RWPE1 (cell line): ENCODE results near the gene POLD2.

Source experiments
- CTCF ChIA-PET: fragments of 350-600 bp; sonication (Branson Sonifier 250); formaldehyde crosslinking; extraction: SDS; loops from one replicate; lab custom pipeline; 2021; lab: Yijun Ruan, JAX
- POLR2A ChIA-PET: fragments of 400-600 bp; formaldehyde crosslinking; extraction: SDS; loops from one replicate; lab custom pipeline; 2020; ENCODE audit warnings: antibody characterized with exemption; ENCODE audit not compliant: low non-redundant PET; lab: Yijun Ruan, JAX
- DNase-seq: peaks from one replicate; pipeline ENCODE4 v3.0.0; 2012; ENCODE audit warnings: low spot score
- H3K27ac ChIP-seq: fragments of 450-650 bp; 2 replicates; pipeline ENCODE4 v1.5.1; 2017
- TF ChIP-seq, protein P1 (sequence below): fragments of 450-650 bp; conservative IDR thresholded peaks from 2 replicates; pipeline ENCODE4 v1.5.1; 2017; ENCODE audit warnings: low read depth, mild to moderate bottlenecking

Gene POLD2

DNA sequence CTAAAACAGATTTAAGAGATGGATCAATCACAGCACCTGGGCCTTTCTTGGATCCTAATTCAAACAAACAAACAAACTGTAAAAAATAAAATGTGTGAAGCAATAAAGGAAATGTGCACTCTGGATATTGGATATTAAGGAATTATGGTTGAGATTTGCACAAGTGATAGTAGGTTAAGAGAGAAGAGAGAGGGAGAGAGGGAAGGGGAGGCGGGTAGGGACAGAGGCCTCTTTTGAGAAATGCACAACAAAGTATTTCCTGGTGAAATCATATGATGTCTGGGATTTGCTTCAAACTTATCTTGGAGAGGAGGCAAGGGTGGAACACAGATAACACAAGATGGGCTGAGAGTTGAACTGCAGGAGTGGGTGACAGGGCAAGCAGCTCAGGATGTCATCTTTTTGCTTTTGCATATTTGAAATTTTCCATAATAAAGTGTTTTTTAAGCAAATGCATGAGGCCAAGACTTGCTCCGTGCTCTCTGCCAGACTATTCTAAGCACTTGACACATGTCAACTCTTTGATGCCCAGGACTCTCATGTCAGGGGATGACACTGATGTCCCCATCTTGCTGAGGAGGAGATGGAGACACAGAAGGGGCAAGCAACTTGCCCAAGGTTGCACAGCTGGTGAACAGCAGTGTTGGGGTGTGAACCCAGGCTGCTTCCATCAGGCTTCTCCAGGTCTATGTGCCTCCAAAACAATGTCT lies 28.3 kb downstream of the POLD2 start:
- DNase-seq: no peak
- H3K27ac ChIP-seq: no peak overlapping the region
- TF ChIP-seq, protein P1, sequence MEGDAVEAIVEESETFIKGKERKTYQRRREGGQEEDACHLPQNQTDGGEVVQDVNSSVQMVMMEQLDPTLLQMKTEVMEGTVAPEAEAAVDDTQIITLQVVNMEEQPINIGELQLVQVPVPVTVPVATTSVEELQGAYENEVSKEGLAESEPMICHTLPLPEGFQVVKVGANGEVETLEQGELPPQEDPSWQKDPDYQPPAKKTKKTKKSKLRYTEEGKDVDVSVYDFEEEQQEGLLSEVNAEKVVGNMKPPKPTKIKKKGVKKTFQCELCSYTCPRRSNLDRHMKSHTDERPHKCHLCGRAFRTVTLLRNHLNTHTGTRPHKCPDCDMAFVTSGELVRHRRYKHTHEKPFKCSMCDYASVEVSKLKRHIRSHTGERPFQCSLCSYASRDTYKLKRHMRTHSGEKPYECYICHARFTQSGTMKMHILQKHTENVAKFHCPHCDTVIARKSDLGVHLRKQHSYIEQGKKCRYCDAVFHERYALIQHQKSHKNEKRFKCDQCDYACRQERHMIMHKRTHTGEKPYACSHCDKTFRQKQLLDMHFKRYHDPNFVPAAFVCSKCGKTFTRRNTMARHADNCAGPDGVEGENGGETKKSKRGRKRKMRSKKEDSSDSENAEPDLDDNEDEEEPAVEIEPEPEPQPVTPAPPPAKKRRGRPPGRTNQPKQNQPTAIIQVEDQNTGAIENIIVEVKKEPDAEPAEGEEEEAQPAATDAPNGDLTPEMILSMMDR: no peak
- ChIA-PET CTCF (no interaction called here), POLR2A (no interaction called here)

DNA sequence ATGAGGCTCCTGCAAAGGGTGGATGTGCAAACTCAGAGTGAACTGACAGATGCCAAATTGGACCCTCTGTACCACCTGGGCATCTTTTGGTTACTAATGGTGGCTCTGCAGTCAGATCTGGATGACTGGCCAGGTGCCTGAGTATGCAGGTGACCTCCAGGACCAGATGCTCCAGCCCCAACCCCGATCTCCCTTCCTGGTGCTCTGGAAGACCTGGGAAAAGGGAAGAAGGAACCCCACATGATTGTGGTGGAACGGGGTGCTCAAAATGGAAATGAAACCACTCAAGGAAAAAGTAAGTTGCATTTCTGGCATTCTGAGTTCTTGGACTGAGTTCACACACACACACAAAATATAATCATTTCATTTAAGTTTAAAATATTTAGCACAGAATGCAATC lies 29.0 kb downstream of the POLD2 start:
- TF ChIP-seq, protein P1: no peak
- ChIA-PET CTCF (no interaction called here), POLR2A (no interaction called here)
- no peak for DNase-seq
- no peak overlapping the region for H3K27ac ChIP-seq

DNA sequence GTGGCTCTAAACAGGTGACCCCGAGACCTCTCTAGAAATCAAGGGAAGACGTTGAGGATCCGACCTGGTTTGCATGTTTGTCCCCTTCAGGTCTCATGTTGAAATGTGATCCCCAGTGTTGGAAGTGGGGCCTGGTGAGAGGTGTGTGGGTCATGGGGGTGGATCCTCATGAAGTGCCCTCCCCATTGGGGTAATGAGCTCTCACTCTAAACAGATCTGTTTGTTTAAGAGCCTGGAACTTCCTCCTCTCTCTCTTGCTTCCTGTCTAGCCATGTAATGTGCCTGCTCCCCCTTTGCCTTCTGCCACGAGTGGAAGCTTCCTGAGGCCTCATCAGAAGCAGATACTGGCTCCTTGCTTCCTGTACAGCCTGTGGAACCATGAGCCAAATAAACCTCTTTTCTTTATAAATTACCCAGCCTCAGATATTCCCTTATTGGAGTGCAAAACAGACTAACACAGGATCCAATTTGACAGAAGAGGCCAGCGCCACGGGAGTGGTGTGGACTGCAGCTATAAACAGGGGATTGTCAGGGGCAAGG lies 30.2 kb downstream of the POLD2 start:
- no peak for DNase-seq
- H3K27ac ChIP-seq: no peak overlapping the region
- CTCF ChIA-PET: no interaction called here
- POLR2A ChIA-PET: no interaction called here
- TF ChIP-seq, protein P1: no peak

DNA sequence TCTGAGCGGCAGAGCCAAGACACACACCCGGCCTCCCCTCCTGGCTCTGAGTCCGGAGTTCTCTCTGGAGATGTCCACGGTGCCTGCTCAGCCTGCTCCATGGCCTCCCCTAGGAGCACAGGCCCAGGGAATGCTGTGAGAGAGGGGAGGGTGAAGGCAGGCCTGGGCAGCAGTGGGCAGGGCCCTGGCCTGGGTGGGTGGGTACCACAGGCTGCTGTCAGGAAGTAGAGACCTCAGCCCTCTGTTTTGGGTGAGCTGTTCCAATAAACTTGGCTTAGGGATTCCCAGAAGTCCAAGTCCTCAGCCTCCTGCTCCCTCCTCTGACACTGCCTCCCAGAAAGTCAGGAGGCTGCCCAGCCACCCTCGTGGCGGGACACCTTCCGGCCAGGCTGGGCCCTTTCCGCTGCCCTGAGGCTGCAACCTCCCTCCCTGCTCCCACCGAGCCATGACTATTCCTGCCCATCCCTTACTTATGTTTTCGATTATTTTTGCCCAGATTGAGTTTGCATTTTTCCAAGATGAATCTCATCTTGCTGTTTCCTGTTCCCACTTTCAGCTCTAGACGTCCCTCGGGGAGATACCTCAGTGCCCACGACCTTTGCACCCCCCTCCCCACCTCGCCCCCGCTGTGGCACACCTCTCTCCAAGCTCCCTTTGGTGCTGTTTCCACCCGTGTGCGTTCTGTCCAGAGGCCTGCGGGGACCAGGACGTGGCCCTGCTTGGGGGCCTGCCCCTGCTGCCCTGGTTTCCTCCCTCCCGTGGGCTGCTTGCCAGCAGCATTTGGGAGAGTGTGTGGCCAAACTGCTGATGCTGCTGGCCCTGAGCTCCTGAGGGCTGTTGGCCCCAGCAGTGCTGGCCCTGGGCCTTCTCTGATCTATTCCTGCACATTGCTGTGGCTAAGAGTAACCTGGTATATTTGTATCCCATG lies 35.2 kb downstream of the POLD2 start:
- CTCF ChIA-PET: interaction anchor here (0.5 to 0.7 kb wide), 4 partner anchors 9 to 121 kb away, joined by 3 read pairs; partner anchors contain the start of gene POLD2

DNA sequence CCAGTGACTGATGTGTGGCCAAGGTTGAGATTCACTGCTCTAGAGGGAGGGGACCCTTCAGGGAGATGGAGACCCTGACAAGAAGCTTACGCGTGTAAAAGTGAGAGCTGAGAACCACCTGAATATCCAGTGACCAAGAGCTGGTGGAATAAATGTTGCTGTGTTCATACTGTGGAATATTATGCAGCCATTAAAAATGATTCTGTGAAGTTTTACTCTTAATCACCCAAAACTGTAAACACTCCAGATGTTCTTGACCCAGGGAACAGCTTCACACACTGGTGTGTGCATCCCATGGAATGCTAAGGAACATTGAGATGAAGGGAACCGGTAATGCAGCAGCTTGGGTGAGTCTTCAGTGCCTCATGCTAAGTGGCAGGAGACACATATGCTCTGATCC lies 36.7 kb downstream of the POLD2 start:
- TF ChIP-seq, protein P1: no peak
- ChIA-PET CTCF (interaction anchor here (1.0 kb wide), 1 partner anchor 14 kb away, joined by 3 read pairs; no protein-coding TSS in a partner anchor), POLR2A (no interaction called here)
- H3K27ac ChIP-seq: no peak overlapping the region
- DNase-seq: no peak

More for the DNA sequence above, 35.2 kb downstream of the POLD2 start:
- POLR2A ChIA-PET: interaction anchor here (0.6 kb wide), 1 partner anchor 12 kb away, joined by 6 read pairs; no protein-coding TSS in a partner anchor
- H3K27ac ChIP-seq: peak overlapping the region; percentile 91
- DNase-seq: no peak
- TF ChIP-seq, protein P1: no peak

DNA sequence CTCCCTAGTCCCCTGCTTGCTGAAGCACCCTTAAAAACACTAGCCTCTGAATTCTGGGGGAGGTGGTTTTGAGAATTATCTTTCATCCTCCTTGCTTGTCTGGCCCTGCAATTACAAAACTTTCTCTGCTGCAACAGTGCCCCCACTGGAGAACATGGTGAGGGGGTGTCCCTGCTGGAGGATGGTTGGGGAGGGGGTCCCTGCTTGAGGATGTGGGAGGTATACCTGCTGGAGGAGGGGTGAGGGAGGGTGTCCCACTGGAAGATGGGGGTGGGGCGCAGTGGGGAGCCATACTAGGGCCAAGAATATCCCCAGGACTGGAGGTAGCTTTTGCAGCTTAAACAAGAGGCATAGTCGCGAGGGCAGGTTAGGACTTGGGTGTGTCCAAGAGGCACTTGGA lies 37.8 kb downstream of the POLD2 start:
- TF ChIP-seq, protein P1: no peak
- POLR2A ChIA-PET: no interaction called here
- DNase-seq: no peak
- CTCF ChIA-PET: interaction anchor here (0.7 kb wide), 1 partner anchor 624 kb away, joined by 3 read pairs; no protein-coding TSS in a partner anchor
- H3K27ac ChIP-seq: peak overlapping the region; percentile 13
